HG03159 (cell line): Measurements from ENCODE around the gene TMEM184A.

Experiments used
- ATAC-seq: cut with Tn5 transposase; IDR thresholded peaks from one replicate; pipeline ENCODE4 v1.9.1; 2021; ENCODE audit warnings: mild to moderate bottlenecking, moderate library complexity; ENCODE audit not compliant: unreplicated experiment

Gene TMEM184A

GRCh38 chr7:1540776-1541271, 15.2 kb downstream of the TMEM184A start:
- no peak for ATAC-seq

GRCh38 chr7:1539882-1540775, 15.9 kb downstream of the TMEM184A start:
- no peak for ATAC-seq

GRCh38 chr7:1539181-1539881, 16.7 kb downstream of the TMEM184A start:
- no peak for ATAC-seq

GRCh38 chr7:1538544-1539180, 17.3 kb downstream of the TMEM184A start:
- ATAC-seq: no peak

GRCh38 chr7:1537535-1538412, 18.2 kb downstream of the TMEM184A start:
- ATAC-seq: no peak

DNA sequence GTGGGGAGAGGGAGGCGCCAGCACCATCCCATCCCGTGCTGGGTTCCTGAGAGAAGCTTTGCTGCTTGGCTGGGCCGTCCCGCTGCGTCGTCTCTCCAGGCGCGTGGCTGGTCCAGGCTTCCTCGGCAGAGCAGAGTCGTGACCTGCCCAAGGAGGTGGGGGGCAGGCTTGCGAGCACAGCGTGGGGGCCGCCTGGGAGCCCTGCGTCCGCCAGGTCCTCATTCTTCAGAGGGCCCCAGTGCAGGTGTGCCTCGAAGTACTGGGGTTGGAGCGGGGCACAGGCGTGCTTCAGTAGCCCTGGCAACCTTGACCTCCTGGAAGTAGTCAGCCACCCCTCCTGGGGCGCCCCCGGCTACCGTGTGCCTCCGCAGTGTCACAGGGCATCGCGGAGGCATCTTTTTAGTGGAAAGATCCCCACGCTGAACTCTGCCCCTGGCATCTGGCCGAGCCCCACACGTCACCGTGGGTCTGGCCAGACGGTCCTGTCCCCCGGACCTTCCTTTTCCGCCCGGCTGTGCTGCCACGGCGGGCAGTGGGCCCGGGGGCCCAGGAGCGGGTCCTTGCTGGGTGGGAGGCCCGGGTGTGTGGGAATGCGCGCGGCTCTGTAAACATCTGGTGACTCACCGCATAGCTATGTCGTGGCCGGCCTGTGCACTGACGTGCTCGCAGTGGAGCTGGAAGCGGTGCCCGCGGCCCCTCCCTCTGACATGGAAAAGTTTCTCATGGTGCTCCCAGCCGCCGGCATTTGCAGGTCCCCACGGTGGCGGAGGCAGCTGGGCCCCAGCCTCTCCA, 19.1 kb downstream of the TMEM184A start:
- ATAC-seq: no peak

DNA sequence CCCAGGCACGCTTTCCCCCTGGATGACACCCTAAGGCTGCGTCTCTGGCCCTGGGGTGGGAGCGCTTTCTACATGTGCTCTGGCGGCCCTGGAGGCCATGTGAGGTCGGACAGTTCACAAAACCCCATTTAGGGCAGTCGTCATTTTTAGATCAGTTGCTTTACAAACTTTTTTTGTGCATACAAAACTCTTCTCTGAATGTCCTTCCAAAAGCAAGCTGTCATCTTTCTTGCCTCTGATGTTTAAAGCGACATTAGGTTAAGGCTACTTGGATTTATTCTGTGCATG, 19.6 kb downstream of the TMEM184A start:
- no peak for ATAC-seq

DNA sequence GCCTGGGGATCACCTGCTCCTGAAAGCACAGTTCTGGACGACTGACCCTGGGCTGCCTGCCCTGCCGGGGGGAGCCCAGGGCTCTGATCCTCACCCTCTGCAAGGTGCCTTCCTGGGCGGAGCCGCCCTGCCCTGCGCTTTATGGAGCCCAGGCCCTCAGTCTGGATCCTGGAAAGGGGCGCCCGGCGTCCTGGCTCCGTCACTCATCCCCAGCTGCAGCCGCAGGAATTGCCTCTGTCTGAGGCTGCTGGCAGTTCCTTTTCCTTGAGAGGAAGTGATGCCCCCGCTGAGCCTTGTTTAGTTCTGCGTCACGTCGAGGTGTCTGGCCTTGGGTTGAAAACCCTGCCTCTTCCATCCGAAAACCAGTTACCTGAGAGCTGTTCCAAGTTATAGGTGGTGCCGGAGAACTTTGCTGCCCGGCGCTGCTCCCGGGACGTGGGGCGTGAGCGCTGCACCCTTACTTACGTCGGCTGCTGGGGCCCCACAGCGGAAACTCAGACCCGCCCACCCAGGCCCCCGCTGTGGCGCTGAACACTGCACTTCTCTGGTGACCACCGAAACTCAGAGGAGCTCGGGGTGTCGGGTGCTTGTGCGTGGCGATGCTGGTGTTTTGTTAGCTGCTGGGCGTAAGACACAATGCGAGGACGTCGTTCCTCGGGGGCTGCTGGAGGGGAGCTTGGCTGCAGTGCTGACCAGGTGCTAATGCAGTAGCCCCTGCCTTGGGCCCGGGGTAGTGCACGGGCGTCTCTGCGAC, 20.1 kb downstream of the TMEM184A start:
- ATAC-seq: no peak

DNA sequence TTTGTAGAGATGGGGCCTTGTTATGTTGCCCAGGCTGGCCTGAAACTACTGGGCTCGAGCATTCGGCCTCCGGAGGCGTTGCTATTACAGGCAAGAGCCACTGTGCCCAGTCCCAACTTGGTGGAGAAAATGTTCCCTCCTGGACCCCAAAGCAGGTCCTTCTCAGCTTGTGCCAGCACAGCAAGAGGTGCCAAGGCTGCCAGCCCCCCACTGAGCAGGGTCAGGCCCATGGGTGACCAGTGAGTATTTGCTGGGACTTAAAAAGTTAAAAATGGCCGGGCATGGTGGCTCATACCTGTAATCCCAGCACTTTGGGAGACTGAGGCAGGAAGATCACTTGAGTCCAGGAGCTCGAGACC, 20.9 kb downstream of the TMEM184A start:
- ATAC-seq: no peak

DNA sequence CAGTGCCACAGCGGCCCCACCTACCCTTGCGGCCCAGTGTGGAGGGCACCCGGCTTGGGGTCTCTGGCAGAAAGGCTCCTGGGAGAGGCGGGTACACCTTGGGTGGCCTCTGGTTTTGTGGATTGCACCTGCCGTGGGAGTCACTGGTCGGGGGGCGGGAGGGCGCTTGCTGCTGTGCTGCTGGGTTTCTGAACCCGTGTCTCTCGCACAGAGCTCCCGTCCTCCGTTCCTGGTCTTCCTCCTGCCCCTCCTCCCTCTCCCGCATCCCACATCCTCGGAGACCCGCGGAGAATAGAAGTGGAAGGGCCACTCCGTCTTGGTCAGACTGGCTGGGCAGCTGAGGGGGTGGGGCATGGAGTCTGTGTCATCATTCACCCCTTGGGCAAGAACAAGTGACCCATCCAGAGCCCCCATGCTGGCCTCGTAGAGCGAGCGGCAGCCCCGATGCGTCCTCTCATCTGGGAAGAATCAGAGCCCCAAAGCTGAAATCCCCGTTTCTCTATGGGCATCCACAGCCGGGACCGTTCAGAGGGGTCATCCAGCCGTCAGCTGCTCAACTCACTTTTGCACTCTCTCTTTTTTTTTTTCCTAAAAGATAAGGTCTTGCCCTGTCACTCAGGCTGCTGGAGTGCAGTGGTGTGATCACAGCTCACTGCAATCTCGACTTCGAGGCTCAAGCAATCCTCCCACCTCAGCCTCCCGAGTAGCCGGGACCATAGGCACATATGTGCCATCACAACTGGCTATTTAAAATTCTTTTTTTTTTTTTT, 21.5 kb downstream of the TMEM184A start:
- ATAC-seq: no peak

DNA sequence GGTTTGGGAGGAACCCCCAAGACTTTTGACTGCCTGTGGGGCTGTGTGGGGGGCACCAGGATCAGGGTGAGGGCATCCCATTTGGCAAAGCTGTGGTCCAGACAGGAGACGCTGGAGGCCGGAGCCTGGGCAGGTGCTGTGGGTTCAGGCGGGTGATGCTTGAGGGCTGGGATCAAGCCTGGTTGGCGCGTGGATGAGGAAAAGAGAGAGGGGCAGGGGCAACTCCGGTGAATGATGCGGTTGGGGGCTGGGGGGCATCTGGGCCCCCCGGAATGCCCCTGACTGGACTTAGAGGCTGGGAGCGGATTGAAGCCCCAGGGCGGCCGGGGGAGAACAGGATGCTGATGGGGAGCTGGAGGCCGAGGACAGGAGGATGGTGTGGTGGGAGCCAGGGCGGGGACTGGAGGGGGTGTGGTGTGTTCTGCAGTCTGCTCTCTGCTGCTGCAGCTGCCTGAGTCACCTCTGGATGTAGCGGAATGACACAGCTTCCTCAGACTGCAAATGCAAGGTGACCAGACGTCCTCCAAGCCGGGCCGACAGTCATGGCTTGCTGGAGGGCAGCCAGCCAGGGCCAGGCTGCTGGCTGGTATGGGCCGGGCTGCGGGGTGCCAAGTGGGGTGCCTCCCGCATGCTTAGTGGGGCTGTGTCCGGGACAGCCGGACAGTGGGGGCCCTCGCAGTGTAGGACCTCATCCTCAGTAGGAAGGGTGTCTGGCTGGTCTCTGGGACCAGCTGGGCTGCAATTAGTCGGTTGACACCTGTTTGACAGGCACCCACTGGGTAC, 22.3 kb downstream of the TMEM184A start:
- ATAC-seq: no peak

- no peak for ATAC-seq
These were observed 22.8 kb downstream of the TMEM184A start for GRCh38 chr7:1533255-1533546.

DNA sequence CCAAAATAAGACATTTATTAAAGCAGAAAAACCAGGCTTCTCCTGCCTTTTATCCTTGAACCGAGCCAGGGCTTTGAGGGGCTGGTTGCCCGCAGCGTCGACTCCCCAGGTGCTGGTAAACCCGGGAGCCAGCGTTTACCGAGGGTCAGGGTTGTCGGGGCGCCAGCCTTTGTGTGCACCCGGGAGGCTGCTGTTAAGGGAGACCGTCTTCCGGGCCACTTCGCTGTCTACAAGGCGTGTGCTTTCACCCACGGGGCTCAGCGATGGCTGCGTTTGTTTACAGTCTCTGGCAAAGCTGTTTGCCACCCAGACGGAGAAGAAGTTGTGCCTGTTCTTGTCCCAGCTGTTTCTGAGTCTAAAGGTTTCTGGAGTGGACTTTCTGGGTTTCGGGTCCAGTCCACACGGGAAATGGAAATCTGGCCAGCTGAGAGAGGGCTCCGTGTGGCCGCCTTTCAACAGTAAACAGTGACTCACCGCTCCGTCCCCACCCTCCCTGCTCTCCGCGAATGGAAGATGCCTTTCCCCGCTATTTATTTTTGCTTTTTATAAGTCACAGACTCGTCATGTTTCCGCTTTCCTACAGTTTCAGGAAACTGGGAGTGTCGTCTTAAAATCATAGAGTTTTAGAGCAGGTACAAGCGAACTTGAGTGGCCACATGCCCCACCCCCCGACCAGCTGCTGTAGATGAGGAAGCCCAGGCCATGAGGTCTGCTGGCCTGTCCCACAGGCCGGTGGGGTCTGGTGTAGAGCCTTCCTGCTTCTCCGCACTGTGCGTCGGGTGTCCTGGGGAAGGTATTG, 23.4 kb downstream of the TMEM184A start:
- ATAC-seq: no peak

DNA sequence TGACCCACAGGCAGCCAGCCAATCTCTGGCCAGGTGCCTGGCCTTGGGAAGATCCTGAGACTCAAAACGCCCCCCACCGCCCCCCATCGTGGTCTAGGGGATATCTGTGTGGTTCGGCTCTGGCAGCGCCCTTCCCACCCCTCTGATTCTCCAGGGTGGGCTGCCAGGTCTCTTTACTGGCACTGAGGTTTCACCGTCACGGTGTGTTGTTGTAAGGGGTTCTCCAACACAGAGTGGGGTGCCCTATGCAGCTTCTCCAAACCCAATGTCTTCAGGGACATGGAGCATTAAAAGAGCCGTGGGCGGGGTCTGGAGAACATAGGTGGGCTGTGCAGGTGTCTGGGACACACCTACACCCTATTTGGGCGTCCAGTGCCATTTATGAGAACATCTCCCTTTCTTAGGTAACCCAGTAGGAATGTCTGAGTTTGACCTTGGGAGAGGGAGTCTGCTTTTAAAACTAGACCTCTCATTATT, 24.0 kb downstream of the TMEM184A start:
- no peak for ATAC-seq

DNA sequence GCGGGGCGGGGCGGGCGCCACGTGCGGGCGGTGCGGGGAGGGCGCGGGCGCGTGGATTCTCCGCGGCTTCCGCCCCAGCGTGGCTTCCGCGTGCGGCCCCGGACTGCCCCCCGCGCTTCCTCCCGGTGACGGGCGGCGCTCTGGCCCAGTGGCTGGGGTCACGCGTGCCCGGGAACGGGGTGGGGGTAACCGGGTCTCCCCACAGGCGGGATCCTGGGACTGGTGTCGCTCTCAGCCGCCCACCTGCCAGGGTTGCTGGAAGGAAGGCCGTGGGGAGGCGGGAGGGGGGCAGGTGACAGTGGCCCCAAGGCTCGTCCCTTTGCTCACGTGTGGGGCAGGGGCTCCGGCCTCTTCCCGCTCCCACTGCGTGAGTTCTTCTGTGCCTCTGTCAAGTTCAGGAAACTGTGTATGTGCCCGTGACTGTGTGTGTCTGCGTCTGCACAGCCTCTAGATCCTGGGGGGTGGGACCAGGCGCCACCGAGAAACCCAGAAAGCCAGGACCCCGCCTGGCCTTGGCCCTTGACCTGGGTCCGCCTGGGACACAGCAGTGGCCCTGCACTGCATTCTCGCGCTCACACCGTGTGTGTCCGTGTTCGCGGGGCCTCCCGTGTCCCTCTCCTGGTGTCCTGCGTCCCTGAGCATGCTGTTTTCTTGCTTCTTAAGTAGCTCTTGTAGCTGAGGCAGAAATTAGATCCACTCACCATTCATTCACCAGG, 24.6 kb downstream of the TMEM184A start:
- ATAC-seq: no peak

- ATAC-seq: no peak
These were observed 25.1 kb downstream of the TMEM184A start for GRCh38 chr7:1530946-1531262.
